GM13977 (cell line): ENCODE results near the gene HOXA2.

Source experiments
- DNase-seq: peaks from one replicate; pipeline ENCODE4 v3.0.0; 2012; ENCODE audit warnings: low spot score
- CTCF ChIP-seq: IDR thresholded peaks from 2 replicates; pipeline ENCODE4 v1.5.1; 2012; ENCODE audit warnings: mild to moderate bottlenecking, control low read depth; ENCODE audit not compliant: insufficient read depth; ENCODE audit errors: extremely low read depth, missing control alignments
- in situ Hi-C: fragments of 300-500 bp; cut with MboI; formaldehyde crosslinking; loops from one replicate; pipeline ENCODE4 v1.12.0; 2022; ENCODE audit warnings: low sequenced_read_pairs, low pct_unique_long_range_greater_than_20kb, mixed read lengths, inconsistent platforms; ENCODE audit not compliant: unreplicated experiment

The HOXA2 gene

GRCh38 chr7:27102581-27103442 lies at the start of gene HOXA2:
TSS of gene HOXA2 (minus strand) at chr7:27102683. CDS start at chr7:27102500, 183 bp downstream.
- DNase-seq: no peak
- in situ Hi-C loops: no loop called here
- no peak for TF ChIP-seq CTCF

GRCh38 chr7:27151341-27151930 lies 49.0 kb upstream of the HOXA2 start:
- no peak for TF ChIP-seq CTCF
- DNase-seq: no peak
- in situ Hi-C loops: loop anchor here (10.0 to 25.0 kb wide), 2 partner anchors 93 to 789 kb away; partner anchors contain the start of gene EVX1

GRCh38 chr7:27150568-27151340 lies 48.3 kb upstream of the HOXA2 start:
- peak; percentile 93 for TF ChIP-seq CTCF
- peak; percentile 93 for DNase-seq
- in situ Hi-C loops: loop anchor here (10.0 to 25.0 kb wide), 2 partner anchors 94 to 788 kb away; partner anchors contain the start of gene EVX1

- no peak for TF ChIP-seq CTCF
- in situ Hi-C loops: loop anchor here (10.0 to 25.0 kb wide), 2 partner anchors 95 to 788 kb away; partner anchors contain the start of gene EVX1
- DNase-seq: no peak
Measured at GRCh38 chr7:27149842-27150567, 47.5 kb upstream of the HOXA2 start.

GRCh38 chr7:27148756-27149641 lies 46.5 kb upstream of the HOXA2 start:
- in situ Hi-C loops: no loop called here
- DNase-seq: no peak
- TF ChIP-seq CTCF: no peak
